ENCODE measurements around the gene ATP13A1. TPM values are rescaled to one million over a fixed set of nuclear protein-coding genes. Genes with fewer than 3 reads are reported as not detected.

ATP13A1 gene
- total RNA-seq, 4 donors from 2014 or later, result 223 to 465 (median 285) TPM

- TF ChIP-seq POLR2A (IDR thresholded peaks at IDR 0.05), result no peak
- TF ChIP-seq CTCF (IDR thresholded peaks at IDR 0.05), result no peak
- Histone ChIP-seq H3K36me3 (no peaks in the 10 kb centered on the region), H3K27ac (peak overlapping the region; percentile 72 to 87 (median 81))
Observed at GRCh38 chr19:19597809-19598306, 65.6 kb downstream of the ATP13A1 start.

More at GRCh38 chr19:19597809-19598306, 65.6 kb downstream of the ATP13A1 start:
- Histone ChIP-seq H3K4me1 (peaks cover 0 to 14% (median 4%) of the 10 kb centered on the region in 4 donors), H3K9me3 (no peaks in the 10 kb centered on the region), H3K4me3 (no peak overlapping the region), H3K27me3 (no peaks in the 10 kb centered on the region)
- DNase-seq, result peak in 2 of 3 donors; percentile 54 to 73

Small RNA genes lying within 50 kb of the gene (small RNA-seq; reads per million reads assigned to genes)
- 0 reads per million in 2 donors for gene AC011458.2

Other genes with a start within 250 kb of the ATP13A1 start
- 10 to 100 TPM in 2 of 4 donors, 1 to 10 TPM in 2; 3.0 to 14.0 (median 10.0) TPM for gene TSSK6, start 148.1 kb downstream of the ATP13A1 start, total RNA-seq
- gene NDUFA13, start 147.5 kb downstream of the ATP13A1 start, total RNA-seq, result 100 to 1,000 TPM in 3 of 4 donors, 10 to 100 TPM in 1; 40.7 to 188 (median 126) TPM
- 1 to 10 TPM; 4.4 to 9.9 (median 5.6) TPM for gene YJEFN3, start 134.8 kb downstream of the ATP13A1 start, total RNA-seq
- not detected for gene CILP2, start 125.4 kb downstream of the ATP13A1 start, total RNA-seq
- 10 to 100 TPM in 3 of 4 donors, 1 to 10 TPM in 1; 6.8 to 23.1 (median 14.1) TPM for gene PBX4, start 45.0 kb downstream of the ATP13A1 start, total RNA-seq
- 10 to 100 TPM; 14.9 to 44.2 (median 34.6) TPM for gene LPAR2, start 35.5 kb downstream of the ATP13A1 start, total RNA-seq
- gene GMIP, start 20.0 kb downstream of the ATP13A1 start, total RNA-seq, result 10 to 100 TPM; 28.0 to 66.8 (median 42.8) TPM
- 10 to 100 TPM; 10.1 to 52.8 (median 15.8) TPM for gene ZNF101, start 5.2 kb upstream of the ATP13A1 start, total RNA-seq
- gene ZNF14, start 69.4 kb upstream of the ATP13A1 start, total RNA-seq, result 10 to 100 TPM in 1 of 4 donors, 1 to 10 TPM in 3; 1.9 to 11.6 (median 6.4) TPM
- 10 to 100 TPM; 25.9 to 56.9 (median 31.3) TPM for gene ZNF506, start 158.1 kb upstream of the ATP13A1 start, total RNA-seq
- gene ZNF253, start 202.2 kb upstream of the ATP13A1 start, total RNA-seq, result 10 to 100 TPM; 11.2 to 37.1 (median 12.9) TPM
- 1 to 10 TPM in 3 of 4 donors, under 1 TPM in 1; 0.88 to 8.3 (median 4.9) TPM for gene ZNF93, start 237.3 kb upstream of the ATP13A1 start, total RNA-seq

Data from Peyer's patch (tissue), 4 donors.